Heart left ventricle (tissue), 16 donors: ENCODE data around the gene DNM1. TPM values are rescaled to one million over a fixed set of nuclear protein-coding genes. Genes with fewer than 3 reads are reported as not detected.
A peak's percentile ranks its signal among the peaks of the same experiment; 100 is the strongest.
"Not testable (repeated sequence)": the region's sequence is repeated elsewhere in the genome, so short reads cannot be mapped to it uniquely, and the experiment has no call there.

Experiments used
- ATAC-seq, 4 donors: fragments of 200-7000 bp; cut with Tn5 transposase; one replicate each; pipeline ENCODE4 v1.9.1; 2020 to 2022; ENCODE audit warnings: moderate library complexity in 4 of 4, mild to moderate bottlenecking in 3 of 4, moderate number of reproducible peaks in 1 of 4
- DNase-seq, 5 donors: peaks; one replicate each; pipeline ENCODE4 v3.0.0-alpha.2; 2020
- H3K27ac ChIP-seq, 12 donors: fragments of 200-600 bp; sonication (generic) in 4 of 12; one replicate each; pipeline versions ENCODE4 v1.5.0 to v1.8.0; 2016 to 2022; ENCODE audit warnings: mild to moderate bottlenecking in 2 of 12
- H3K27me3 ChIP-seq, 9 donors: fragments of 200-600 bp; sonication (generic) in 2 of 9; one replicate each; pipeline versions ENCODE4 v1.5.1 to v1.8.0; 2016 to 2022; ENCODE audit warnings: mild to moderate bottlenecking in 3 of 9
- H3K36me3 ChIP-seq, 9 donors: fragments of 200-600 bp; sonication (generic) in 2 of 9; one replicate each; pipeline versions ENCODE4 v1.5.0 to v1.8.0; 2018 to 2022; ENCODE audit warnings: mild to moderate bottlenecking in 2 of 9
- H3K4me1 ChIP-seq, 12 donors: fragments of 200-600 bp; sonication (generic) in 4 of 12; one replicate each; pipeline versions ENCODE4 v1.5.0 to v1.8.0; 2016 to 2022; ENCODE audit warnings: mild to moderate bottlenecking in 3 of 12
- H3K4me3 ChIP-seq, 12 donors: fragments of 200-600 bp; sonication (generic) in 4 of 12; one replicate each; pipeline versions ENCODE4 v1.5.0 to v1.8.0; 2017 to 2022; ENCODE audit warnings: mild to moderate bottlenecking in 9 of 12, moderate library complexity in 4 of 12
- H3K9me3 ChIP-seq, 12 donors: fragments of 200-600 bp; sonication (generic) in 4 of 12; one replicate each; pipeline versions ENCODE4 v1.5.0 to v1.8.0; 2016 to 2022; ENCODE audit warnings: mild to moderate bottlenecking in 1 of 12
- CTCF ChIP-seq, 12 donors: fragments of 200-600 bp; sonication (generic) in 4 of 12; IDR thresholded peaks; one replicate each; pipeline versions ENCODE4 v1.5.0 to v1.8.0; 2018 to 2022; ENCODE audit warnings: antibody characterized with exemption in 12 of 12, mild to moderate bottlenecking in 5 of 12
- POLR2A ChIP-seq, 2 donors: fragments of 450-650 bp; IDR thresholded peaks; one replicate each; pipeline ENCODE4 v1.6.1; 2017; ENCODE audit warnings: antibody characterized with exemption in 2 of 2, mild to moderate bottlenecking in 2 of 2, moderate library complexity in 2 of 2
- WGBS, 4 donors: extraction: QIAGEN DNeasy Blood & Tissue Kit in 2 of 4; methylation state at CpG; one replicate each; pipeline versions ENCODE4 v1.1.5 to v1.1.7; 2013 to 2018; 5-methylcytosine and 5-hydroxymethylcytosine counted together
- intact Hi-C, 10 donors: fragments of 100-400 bp; cut with DNase I; formaldehyde crosslinking; loops; one replicate each; pipeline versions ENCODE4 v1.11.1 to v1.14.2; 2022
- polyA plus RNA-seq, 2 donors: library from polyadenylated mRNA; stranded (reverse); fragments of 200-250 nt; gene quantifications; one replicate each; pipeline ENCODE4 v1.2.3, GENCODE V29; 2013
- total RNA-seq, 9 donors: library from RNA; depleted of rRNA in 2 of 9; stranded (reverse); fragments of >200 nt in 2 of 9; fragmentation: NEBNext Ultra II Directional in 3 of 9; extraction: Animal tissue kit (Norgen Biotek cat#: 25700) in 3 of 9; gene quantifications; one replicate each; pipeline versions ENCODE4 v1.1.0 to v1.2.4, GENCODE V29; 2016 to 2023
- donor health status: ischemic (EF 13 %, LVEDD 7.1; RV severe dilation, severe dysfunction).
- donor health status: healthy with polysubstance abuse.
- donor health status: DM: no; HTN: yes; CAD: no.
- donor health status: DM: no; HTN: no; CAD: no.
- donor health status: ischemic (EF 25% LVEDD 6.9; RV normal size, moderate dysfunction).
- donor health status: ischemic (EF 25% LVEDD 5.7; RV mildly dilated, moderate dysfunction).
- donor health status: healthy.
- donor health status: DM: yes; HTN: yes; CAD: no.
- donor health status: ischemic (EF 35%, LVEDD 5.7; RV mildly dilated, moderate dysfunction).
- donor health status: nonischemic (EF 11% LVEDD 7.7; RV severe dilation, severe dysfunction).
- donor health status: DM: yes; HTN: yes; CAD: no.
- donor health status: PGD.
- donor health status: ischemic (EF 29% LVEDD 5.4; RV normal size, mild dysfunction).
- donor health status: nonischemic (EF 23%, LVEDD 6.1; RV moderate dilation, normal function).

The DNM1 gene
- total and polyA plus RNA-seq, 11 donors = 1.6 to 17.2 (median 3.6) TPM

DNA sequence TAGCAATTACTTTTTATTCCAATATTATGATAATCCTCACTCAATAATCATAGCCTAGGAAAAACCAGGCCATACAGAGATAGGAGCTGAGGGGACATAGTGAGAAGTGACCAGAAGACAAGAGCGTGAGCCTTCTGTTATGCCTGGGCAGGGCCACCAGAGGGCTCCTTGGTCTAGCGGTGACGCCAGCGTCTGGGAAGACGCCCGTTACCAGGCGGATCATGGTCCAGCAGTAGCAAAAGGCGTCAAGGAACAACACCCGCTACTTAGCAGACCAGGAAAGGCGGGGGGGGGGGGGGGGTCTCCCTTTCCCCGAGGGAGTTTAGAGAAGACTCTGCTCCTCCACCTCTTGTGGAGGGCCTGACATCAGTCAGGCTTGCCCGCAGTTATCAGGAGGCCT, 21.7 kb upstream of the DNM1 start:
- not testable (repeated sequence) for H3K4me1 ChIP-seq, H3K27ac ChIP-seq, ATAC-seq, H3K4me3 ChIP-seq, H3K9me3 ChIP-seq, H3K27me3 ChIP-seq
- peaks cover 9 to 90% (median 84%) of the 10 kb centered on the region in 9 donors for H3K36me3 ChIP-seq
- DNase-seq = peak in 2 of 5 donors; percentile 58 to 60
- peak; percentile 25 to 59 (median 42) for TF ChIP-seq CTCF (IDR thresholded peaks at IDR 0.05)
- intact Hi-C loops = loop anchor here in 1 of 10 donors (10.0 kb wide), 1 partner anchor 143 kb away; the partner anchor contains the start of genes COQ4 and TRUB2
- 25 to 35% (median 29%) methylated on average over 6 to 12 of the region's 12 CpGs for WGBS, 4 donors

DNA sequence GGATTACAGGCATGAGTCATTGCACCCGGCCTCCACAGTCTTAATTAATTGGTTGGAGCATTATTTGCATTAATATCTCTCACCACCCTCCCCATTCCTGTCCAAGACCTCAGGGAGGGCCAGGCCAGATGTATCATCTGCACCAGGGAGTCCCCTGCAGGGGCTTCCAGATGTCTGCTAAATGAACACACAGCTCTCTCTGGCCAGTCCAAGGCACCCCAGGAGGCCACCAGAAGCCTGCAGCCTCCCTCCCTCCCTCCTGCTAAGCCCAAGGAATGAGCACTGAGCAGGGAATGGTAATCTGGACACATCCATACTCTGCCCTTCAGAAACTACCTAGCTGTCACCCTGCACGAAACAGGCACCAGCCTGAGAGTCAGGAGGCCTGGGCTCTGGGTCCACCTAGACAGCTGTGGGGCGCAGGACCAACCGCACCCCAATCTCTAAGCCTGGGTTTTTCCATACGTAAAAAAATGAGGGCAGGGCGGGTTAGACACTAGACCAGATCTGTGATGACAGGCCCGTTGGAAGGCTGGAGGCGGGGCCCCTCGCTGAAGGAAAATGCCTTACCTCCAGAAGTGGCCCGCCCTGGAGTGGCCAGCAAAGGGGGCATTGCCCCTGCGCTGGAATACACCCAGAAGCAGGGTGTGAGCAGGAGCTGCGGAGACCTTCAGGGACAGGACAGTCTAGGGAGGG, 20.1 kb upstream of the DNM1 start:
- 86 to 93% (median 91%) methylated on average over 12 of the region's 12 CpGs for WGBS, 4 donors
- TF ChIP-seq CTCF (IDR thresholded peaks at IDR 0.05) = no peak
- no peak for TF ChIP-seq POLR2A (IDR thresholded peaks at IDR 0.05)
- no peaks in the 10 kb centered on the region for H3K4me1 ChIP-seq
- H3K4me3 ChIP-seq = no peak overlapping the region
- H3K27ac ChIP-seq = no peak overlapping the region
- peaks cover 9 to 90% (median 81%) of the 10 kb centered on the region in 9 donors for H3K36me3 ChIP-seq
- ATAC-seq (no peak), DNase-seq (no peak)
- H3K9me3 ChIP-seq = peaks cover 0 to 4% (median 0%) of the 10 kb centered on the region in 12 donors
- no peaks in the 10 kb centered on the region for H3K27me3 ChIP-seq
- intact Hi-C loops = loop anchor here in 1 of 10 donors (10.0 kb wide), 1 partner anchor 142 kb away; the partner anchor contains the start of genes COQ4 and TRUB2

GRCh38 chr9:128185979-128186965, 16.9 kb upstream of the DNM1 start:
- intact Hi-C loops = loop anchor here in 1 of 10 donors (10.0 kb wide), 1 partner anchor 139 kb away; the partner anchor contains the start of genes COQ4 and TRUB2
- H3K36me3 ChIP-seq = peaks cover 0 to 83% (median 70%) of the 10 kb centered on the region in 9 donors
- WGBS, 4 donors = 88 to 92% (median 91%) methylated on average over 11 of the region's 11 CpGs
- no peak for TF ChIP-seq CTCF (IDR thresholded peaks at IDR 0.05)
- no peak for TF ChIP-seq POLR2A (IDR thresholded peaks at IDR 0.05)
- H3K4me1 ChIP-seq = peaks cover 7 to 13% (median 11%) of the 10 kb centered on the region in 12 donors
- H3K27me3 ChIP-seq = no peaks in the 10 kb centered on the region
- no peaks in the 10 kb centered on the region for H3K9me3 ChIP-seq
- no peak for DNase-seq
- no peak overlapping the region for H3K27ac ChIP-seq
- no peak overlapping the region for H3K4me3 ChIP-seq
- ATAC-seq = no peak
